GM12892 (cell line): ENCODE data around the gene C1QTNF12.

Experiments
- POLR2A ChIP-seq: IDR thresholded peaks from 2 replicates; pipeline ENCODE4 v1.6.1; 2011; ENCODE audit warnings: low read depth, low read length, control low read depth
- POLR2AphosphoS5 ChIP-seq: IDR thresholded peaks from 2 replicates; pipeline ENCODE4 v1.6.1; 2011; ENCODE audit warnings: low read depth, low read length, control low read depth
- TAF1 ChIP-seq: IDR thresholded peaks from 2 replicates; pipeline ENCODE4 v1.6.1; 2011; ENCODE audit warnings: low read depth, mild to moderate bottlenecking, control low read depth, low read length, borderline replicate concordance

GRCh38 chr1:1217621-1218523, 28.6 kb downstream of the C1QTNF12 start:
- TF ChIP-seq POLR2A (no peak), POLR2AphosphoS5 (0 out of 2 replicates have a peak, but pooled peaks have one; percentile 25), TAF1 (no peak)
